SK-N-SH (cell line): ENCODE data around the gene HHLA2. TPM values are rescaled to one million over a fixed set of nuclear protein-coding genes. Genes with fewer than 3 reads are reported as not detected.

Source experiments
- CTCF ChIA-PET: fragments of 300-600, 350-600 bp; formaldehyde crosslinking; extraction: SDS; loops from one replicate; lab custom pipeline; 2021; lab: Yijun Ruan, JAX
- POLR2A ChIA-PET: fragments of 350-600 bp; sonication (Branson Sonifier 250); formaldehyde crosslinking; extraction: SDS; loops from one replicate; lab custom pipeline; 2020; ENCODE audit warnings: antibody characterized with exemption, inconsistent platforms; lab: Yijun Ruan, JAX
- DNase-seq: peaks from one replicate; pipeline ENCODE4 v3.0.0; 2012
- H2AFZ ChIP-seq: fragments of 200-600 bp; sonication (generic); 2 replicates; pipeline ENCODE4 v1.8.1; 2016; ENCODE audit warnings: antibody characterized with exemption, mild to moderate bottlenecking, low read depth
- H3F3A ChIP-seq: fragments of 200-600 bp; sonication (generic); replicated peaks from 2 replicates; pipeline ENCODE3; 2016; ENCODE audit warnings: antibody characterized with exemption, mild to moderate bottlenecking; ENCODE audit not compliant: insufficient read depth
- H3K27ac ChIP-seq, 2 experiments: fragments of 200-500 bp in 1 of 2; fragments of 200-600 bp in 1 of 2; sonication (Bioruptor generic) in 1 of 2; sonication (generic), shearing (Covaris generic) in 1 of 2; 2 replicates each; pipeline versions ENCODE4 v1.5.1 to v1.6.1; 2014 to 2016; ENCODE audit warnings: low read depth in 2 of 2, inconsistent platforms in 1 of 2, low read length in 1 of 2, mild to moderate bottlenecking in 1 of 2, mixed read lengths in 1 of 2
- H3K27me3 ChIP-seq: fragments of 200-600 bp; sonication (generic), shearing (Covaris generic); 2 replicates; pipeline ENCODE4 v1.6.1; 2016; ENCODE audit warnings: mixed run types; ENCODE audit not compliant: insufficient read depth
- H3K36me3 ChIP-seq, 2 experiments: fragments of 200-500 bp in 1 of 2; fragments of 200-600 bp in 1 of 2; sonication (Bioruptor generic) in 1 of 2; sonication (generic) in 1 of 2; replicated peaks in 1 of 2; 2 replicates each; pipeline versions ENCODE3 to v1.5.1; 2014 to 2016; ENCODE audit warnings: low read length in 1 of 2, mild to moderate bottlenecking in 1 of 2; ENCODE audit not compliant: insufficient read depth in 2 of 2, control insufficient read depth in 1 of 2
- H3K4me1 ChIP-seq, 2 experiments: fragments of 200-500 bp in 1 of 2; fragments of 200-600 bp in 1 of 2; sonication (Bioruptor generic) in 1 of 2; sonication (generic), shearing (Covaris generic) in 1 of 2; 2 replicates each; pipeline versions ENCODE4 v1.5.1 to v1.6.1; 2014 to 2016; ENCODE audit warnings: low read depth in 1 of 2, low read length in 1 of 2, mixed run types in 1 of 2; ENCODE audit not compliant: insufficient read depth in 2 of 2, control insufficient read depth in 1 of 2
- H3K4me2 ChIP-seq: fragments of 200-600 bp; sonication (generic), shearing (Covaris generic); 2 replicates; pipeline ENCODE4 v1.6.1; 2017; ENCODE audit warnings: mixed run types
- H3K4me3 ChIP-seq, 2 experiments: fragments of 200-500 bp in 1 of 2; fragments of 200-600 bp in 1 of 2; sonication (Bioruptor generic) in 1 of 2; sonication (generic), shearing (Covaris generic) in 1 of 2; 2 replicates each; pipeline versions ENCODE4 v1.5.1 to v1.8.1; 2014 to 2016; ENCODE audit warnings: low read depth in 2 of 2, inconsistent platforms in 1 of 2, low read length in 1 of 2, mild to moderate bottlenecking in 1 of 2, mixed read lengths in 1 of 2, moderate library complexity in 1 of 2
- H3K79me2 ChIP-seq: fragments of 200-600 bp; sonication (generic); 2 replicates; pipeline ENCODE4 v1.8.1; 2017; ENCODE audit warnings: mild to moderate bottlenecking; ENCODE audit not compliant: insufficient read depth
- H3K9ac ChIP-seq: fragments of 200-600 bp; sonication (generic); 2 replicates; pipeline ENCODE4 v1.6.1; 2017; ENCODE audit warnings: mixed run types
- H3K9me2 ChIP-seq: fragments of 200-600 bp; sonication (generic); 2 replicates; pipeline ENCODE4 v1.6.1; 2017; ENCODE audit warnings: mixed run types
- H3K9me3 ChIP-seq: fragments of 200-600 bp; sonication (generic); 2 replicates; pipeline ENCODE4 v1.6.1; 2017; ENCODE audit warnings: mixed run types, mild to moderate bottlenecking, moderate library complexity
- H4K20me1 ChIP-seq: fragments of 200-600 bp; sonication (generic); 2 replicates; pipeline ENCODE4 v1.6.1; 2017; ENCODE audit warnings: mild to moderate bottlenecking, mixed run types; ENCODE audit not compliant: insufficient read depth
- ELF1 ChIP-seq: IDR thresholded peaks from 2 replicates; pipeline ENCODE4 v1.4.0; 2012
- JUND ChIP-seq: IDR thresholded peaks from 2 replicates; pipeline ENCODE4 v1.4.0; 2012
- MAX ChIP-seq: IDR thresholded peaks from 2 replicates; pipeline ENCODE4 v1.4.0; 2012; ENCODE audit warnings: low read depth
- MXI1 ChIP-seq: IDR thresholded peaks from 2 replicates; pipeline ENCODE4 v1.6.1; 2012; ENCODE audit warnings: mild to moderate bottlenecking, low read depth, low read length, improper control_type of control experiment
- NFIC ChIP-seq: IDR thresholded peaks from 2 replicates; pipeline ENCODE4 v1.4.0; 2012; ENCODE audit warnings: borderline replicate concordance
- POLR2AphosphoS5 ChIP-seq: IDR thresholded peaks from 2 replicates; pipeline ENCODE4 v1.6.1; 2012; ENCODE audit warnings: low read depth, low read length
- RAD21 ChIP-seq: IDR thresholded peaks from 2 replicates; pipeline ENCODE4 v1.6.1; 2012; ENCODE audit warnings: mild to moderate bottlenecking, low read length
- RCOR1 ChIP-seq: fragments of 150-350 bp; IDR thresholded peaks from 2 replicates; pipeline ENCODE4 v1.6.1; 2017; ENCODE audit warnings: antibody characterized with exemption, low read length
- RXRA ChIP-seq: IDR thresholded peaks from 2 replicates; pipeline ENCODE4 v1.4.0; 2012; ENCODE audit warnings: low read depth, mild to moderate bottlenecking, borderline replicate concordance
- SIN3A ChIP-seq: IDR thresholded peaks from 2 replicates; pipeline ENCODE4 v1.6.1; 2012; ENCODE audit warnings: low read depth, mild to moderate bottlenecking, low read length, moderate library complexity, borderline replicate concordance
- WGBS: methylation state at CpG from one replicate; pipeline ENCODE4 v1.1.6; 2017; ENCODE audit warnings: low lambda C conversion rate; 5-methylcytosine and 5-hydroxymethylcytosine counted together
- polyA plus RNA-seq, 3 experiments: library from polyadenylated mRNA; depleted of rRNA; stranded (reverse); fragments of >200 nt; gene quantifications; 2 replicates each; pipeline ENCODE4 v1.2.3, GENCODE V29; 2012
- TF ChIP-seq, protein P1 (sequence below): fragments of 150-350 bp; IDR thresholded peaks from 2 replicates; pipeline ENCODE4 v1.6.1; 2016; ENCODE audit warnings: mild to moderate bottlenecking, low read depth, low read length
- TF ChIP-seq, protein P2 (sequence below): IDR thresholded peaks from 2 replicates; pipeline ENCODE4 v1.4.0; 2012; ENCODE audit warnings: low read depth, borderline replicate concordance

Gene HHLA2
- polyA plus RNA-seq, 1 of the 3 experiments (the other 2 are of a cell fraction): not detected

DNA sequence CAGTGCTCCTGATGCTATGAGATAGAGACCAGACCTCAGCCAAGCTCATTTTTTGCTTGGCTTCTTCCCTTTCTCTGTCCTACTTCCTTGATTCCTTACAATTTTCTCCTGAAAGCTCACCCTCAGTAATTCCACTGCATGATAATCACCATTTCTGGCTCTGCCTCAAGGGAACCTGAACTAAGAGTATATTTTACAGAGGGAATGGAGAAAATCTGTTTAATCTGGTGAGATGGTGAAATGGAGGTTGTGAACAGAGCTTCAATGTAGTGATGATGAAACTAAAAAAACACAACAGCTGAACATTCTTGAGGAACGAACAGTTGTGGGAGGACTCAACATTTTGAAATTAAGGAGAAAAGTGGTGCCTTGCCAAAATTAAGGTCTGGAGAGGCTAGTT lies 16.3 kb downstream of the HHLA2 start:
- H3K36me3 ChIP-seq: no peaks in the 10 kb centered on the region
- no peaks in the 10 kb centered on the region for H3F3A ChIP-seq
- no peak for DNase-seq
- H3K27me3 ChIP-seq: no peaks in the 10 kb centered on the region
- H2AFZ ChIP-seq: no peak overlapping the region
- 0 out of 2 replicates have a peak, but pooled peaks cover 4% of the 10 kb centered on the region for H3K9me2 ChIP-seq
- no peak overlapping the region for H3K27ac ChIP-seq
- H3K4me2 ChIP-seq: no peak overlapping the region
- H3K4me3 ChIP-seq: no peak overlapping the region
- ChIA-PET POLR2A (no interaction called here), CTCF (interaction anchor here (1.1 kb wide), 1 partner anchor 9 kb away, joined by 3 read pairs; no protein-coding TSS in a partner anchor)
- no peaks in the 10 kb centered on the region for H4K20me1 ChIP-seq
- no peaks in the 10 kb centered on the region; a peak in 1 of 4 replicates for H3K4me1 ChIP-seq
- no peaks in the 10 kb centered on the region for H3K9me3 ChIP-seq
- no peak overlapping the region for H3K9ac ChIP-seq
- H3K79me2 ChIP-seq: no peaks in the 10 kb centered on the region
- WGBS: 67% methylated on average over 1 of the region's 1 CpG
- TF ChIP-seq ELF1: no peak
- no peak for TF ChIP-seq RCOR1
- no peak for TF ChIP-seq RXRA
- TF ChIP-seq JUND: no peak

- ChIA-PET POLR2A (no interaction called here), CTCF (interaction anchor here (0.8 to 1.5 kb wide), 3 partner anchors 25 to 35 kb away, joined by 3 read pairs; no protein-coding TSS in a partner anchor)
- Histone ChIP-seq H3K27ac (no peak overlapping the region), H3K4me1 (no peaks in the 10 kb centered on the region; a peak in 1 of 4 replicates), H3K9me3 (no peaks in the 10 kb centered on the region), H3F3A (peaks cover 2% of the 10 kb centered on the region), H2AFZ (no peak overlapping the region), H3K9me2 (no peaks in the 10 kb centered on the region), H3K79me2 (no peaks in the 10 kb centered on the region), H3K36me3 (no peaks in the 10 kb centered on the region), H3K9ac (no peak overlapping the region), H4K20me1 (no peaks in the 10 kb centered on the region), H3K4me2 (no peak overlapping the region), H3K4me3 (no peak overlapping the region), H3K27me3 (no peaks in the 10 kb centered on the region)
- TF ChIP-seq POLR2AphosphoS5 (no peak), MXI1 (no peak), ELF1 (no peak), SIN3A (no peak), MAX (no peak), RAD21 (no peak), NFIC (no peak)
- TF ChIP-seq, protein P1, sequence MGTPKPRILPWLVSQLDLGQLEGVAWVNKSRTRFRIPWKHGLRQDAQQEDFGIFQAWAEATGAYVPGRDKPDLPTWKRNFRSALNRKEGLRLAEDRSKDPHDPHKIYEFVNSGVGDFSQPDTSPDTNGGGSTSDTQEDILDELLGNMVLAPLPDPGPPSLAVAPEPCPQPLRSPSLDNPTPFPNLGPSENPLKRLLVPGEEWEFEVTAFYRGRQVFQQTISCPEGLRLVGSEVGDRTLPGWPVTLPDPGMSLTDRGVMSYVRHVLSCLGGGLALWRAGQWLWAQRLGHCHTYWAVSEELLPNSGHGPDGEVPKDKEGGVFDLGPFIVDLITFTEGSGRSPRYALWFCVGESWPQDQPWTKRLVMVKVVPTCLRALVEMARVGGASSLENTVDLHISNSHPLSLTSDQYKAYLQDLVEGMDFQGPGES: no peak
- TF ChIP-seq, protein P2, sequence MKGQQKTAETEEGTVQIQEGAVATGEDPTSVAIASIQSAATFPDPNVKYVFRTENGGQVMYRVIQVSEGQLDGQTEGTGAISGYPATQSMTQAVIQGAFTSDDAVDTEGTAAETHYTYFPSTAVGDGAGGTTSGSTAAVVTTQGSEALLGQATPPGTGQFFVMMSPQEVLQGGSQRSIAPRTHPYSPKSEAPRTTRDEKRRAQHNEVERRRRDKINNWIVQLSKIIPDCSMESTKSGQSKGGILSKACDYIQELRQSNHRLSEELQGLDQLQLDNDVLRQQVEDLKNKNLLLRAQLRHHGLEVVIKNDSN: no peak
- 85% methylated on average over 2 of the region's 2 CpGs for WGBS
- DNase-seq: no peak
Observed at GRCh38 chr3:108315767-108316301, 19.5 kb downstream of the HHLA2 start.
